GM10248 (cell line): ENCODE data around the gene FILIP1L.

ENCODE experiments used
- CTCF ChIA-PET: fragments of 300-600 bp; sonication (Branson Sonifier 250); formaldehyde crosslinking; extraction: SDS; loops from one replicate; lab custom pipeline; 2021; ENCODE audit warnings: antibody characterized with exemption; lab: Yijun Ruan, JAX
- POLR2A ChIA-PET: fragments of 350-650 bp; sonication (Branson Sonifier 250); formaldehyde crosslinking; extraction: SDS; loops from one replicate; lab custom pipeline; 2020; ENCODE audit warnings: antibody characterized with exemption; lab: Yijun Ruan, JAX
- DNase-seq: peaks from one replicate; pipeline ENCODE4 v3.0.0; 2012; ENCODE audit errors: extremely low spot score
- CTCF ChIP-seq: IDR thresholded peaks from 2 replicates; pipeline ENCODE4 v1.5.1; 2012; ENCODE audit warnings: mild to moderate bottlenecking, low read depth; ENCODE audit errors: extremely low read depth, missing control alignments, control extremely low read depth

Gene FILIP1L

GRCh38 chr3:100008081-100008698 is 106.1 kb downstream of the FILIP1L start:
- ChIA-PET POLR2A (no interaction called here), CTCF (interaction anchor here (1.0 to 2.0 kb wide), 4 partner anchors 8 to 141 kb away, joined by 3 to 8 read pairs (median 4); no protein-coding TSS in a partner anchor)
- DNase-seq, result no peak
- no peak for TF ChIP-seq CTCF

GRCh38 chr3:100007313-100007712 is 107.0 kb downstream of the FILIP1L start:
- DNase-seq, result no peak
- ChIA-PET CTCF (interaction anchor here (1.0 to 2.0 kb wide), 7 partner anchors 9 to 175 kb away, joined by 3 to 8 read pairs (median 3); no protein-coding TSS in a partner anchor), POLR2A (no interaction called here)
- TF ChIP-seq CTCF, result no peak

GRCh38 chr3:100006570-100007271 is 107.6 kb downstream of the FILIP1L start:
- ChIA-PET POLR2A (no interaction called here), CTCF (interaction anchor here (1.1 to 2.0 kb wide), 6 partner anchors 8 to 175 kb away, joined by 3 to 8 read pairs (median 3); no protein-coding TSS in a partner anchor)
- no peak for DNase-seq
- TF ChIP-seq CTCF, result no peak

- ChIA-PET POLR2A (no interaction called here), CTCF (interaction anchor here (1.1 to 2.0 kb wide), 4 partner anchors 10 to 174 kb away, joined by 3 to 8 read pairs (median 4); no protein-coding TSS in a partner anchor)
- no peak for DNase-seq
- TF ChIP-seq CTCF, result no peak
These were observed 108.5 kb downstream of the FILIP1L start for GRCh38 chr3:100005665-100006393.

GRCh38 chr3:100004931-100005330 is 109.4 kb downstream of the FILIP1L start:
- ChIA-PET POLR2A (no interaction called here), CTCF (interaction anchor here (1.3 kb wide), 1 partner anchor 16 kb away, joined by 3 read pairs; no protein-coding TSS in a partner anchor)
- no peak for DNase-seq

More at GRCh38 chr3:100004931-100005330, 109.4 kb downstream of the FILIP1L start:
- no peak for TF ChIP-seq CTCF
